Mucosa of gallbladder (tissue), 1 donor: ENCODE measurements around the gene WDR38. TPM values are rescaled to one million over a fixed set of nuclear protein-coding genes. Genes with fewer than 3 reads are reported as not detected.

Experiments used
- DNase-seq: peaks from one replicate; pipeline ENCODE4 v3.0.0-alpha.2; 2020; ENCODE audit warnings: low spot score
- total RNA-seq: library from RNA; stranded (reverse); gene quantifications from one replicate; pipeline ENCODE4 v1.2.1, GENCODE V29; 2021
- donor health status: DM: no; HTN: no; CAD: no.

WDR38 gene
- total RNA-seq, 1 donor from 2014 or later = not detected

GRCh38 chr9:124881138-124881743 is 28.0 kb downstream of the WDR38 start:
- DNase-seq = no peak

GRCh38 chr9:124882231-124882630 is 29.0 kb downstream of the WDR38 start:
- DNase-seq = no peak

- DNase-seq = no peak
Observed at GRCh38 chr9:124884376-124884775, 31.1 kb downstream of the WDR38 start.

GRCh38 chr9:124885551-124885950 is 32.3 kb downstream of the WDR38 start:
- no peak for DNase-seq

GRCh38 chr9:124886461-124886860 is 33.2 kb downstream of the WDR38 start:
- DNase-seq = no peak

DNA sequence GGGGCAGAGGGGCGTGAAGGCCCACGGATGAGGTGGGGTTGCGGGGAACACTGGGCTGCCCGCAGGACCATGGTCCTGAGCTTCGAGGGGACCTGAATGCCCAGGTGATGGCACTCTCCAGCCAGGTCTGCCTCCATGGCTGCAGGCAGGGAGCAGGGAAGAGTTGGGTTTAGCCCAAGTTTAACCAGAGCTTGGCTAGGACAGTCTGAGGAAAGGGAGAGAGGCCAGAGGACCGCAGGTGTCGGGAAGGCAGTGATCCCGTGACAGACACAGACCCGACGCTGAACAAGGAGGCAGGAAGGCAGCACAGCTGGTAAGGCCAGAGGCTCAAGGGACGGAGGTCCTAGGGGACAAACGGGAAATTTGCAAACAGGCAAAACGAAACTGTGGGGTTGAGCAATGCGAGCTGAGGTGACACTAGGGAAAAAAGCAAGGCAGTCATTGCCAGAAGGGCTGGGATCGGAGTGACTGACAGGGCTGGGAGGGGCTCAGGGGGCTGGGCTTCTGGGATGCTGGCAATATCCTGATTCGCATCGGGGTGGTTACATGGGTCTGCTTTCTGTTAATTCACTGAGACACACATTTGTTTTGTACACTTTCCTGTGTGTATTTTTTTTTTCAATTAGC is 33.7 kb downstream of the WDR38 start:
- no peak for DNase-seq

DNA sequence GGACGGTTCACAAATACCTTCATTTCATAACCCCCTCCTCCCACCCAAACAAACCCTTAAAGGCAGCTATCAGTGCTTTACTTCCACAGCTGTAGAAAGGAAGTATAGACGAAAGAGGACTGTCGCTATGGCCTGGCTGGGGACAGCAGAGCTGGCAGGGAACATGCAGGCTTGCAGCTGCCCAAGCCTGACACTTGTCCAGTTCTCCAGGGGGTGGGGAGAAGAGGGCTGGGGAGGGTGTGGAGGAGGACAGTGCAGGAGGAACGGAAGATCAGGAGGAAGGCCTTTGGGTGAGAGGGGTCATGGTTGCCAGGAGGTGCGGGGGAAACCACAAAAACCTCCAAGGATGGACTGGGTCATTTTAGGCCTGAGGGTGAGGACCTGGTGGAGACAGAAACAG is 34.6 kb downstream of the WDR38 start:
- DNase-seq = no peak

- DNase-seq = no peak
Observed at GRCh38 chr9:124889006-124889405, 35.7 kb downstream of the WDR38 start.

- DNase-seq = no peak
Observed at GRCh38 chr9:124890179-124890578, 36.9 kb downstream of the WDR38 start.

- no peak for DNase-seq
Observed at GRCh38 chr9:124894035-124894740, 40.9 kb downstream of the WDR38 start.

GRCh38 chr9:124894741-124895170 is 41.5 kb downstream of the WDR38 start:
- no peak for DNase-seq

DNA sequence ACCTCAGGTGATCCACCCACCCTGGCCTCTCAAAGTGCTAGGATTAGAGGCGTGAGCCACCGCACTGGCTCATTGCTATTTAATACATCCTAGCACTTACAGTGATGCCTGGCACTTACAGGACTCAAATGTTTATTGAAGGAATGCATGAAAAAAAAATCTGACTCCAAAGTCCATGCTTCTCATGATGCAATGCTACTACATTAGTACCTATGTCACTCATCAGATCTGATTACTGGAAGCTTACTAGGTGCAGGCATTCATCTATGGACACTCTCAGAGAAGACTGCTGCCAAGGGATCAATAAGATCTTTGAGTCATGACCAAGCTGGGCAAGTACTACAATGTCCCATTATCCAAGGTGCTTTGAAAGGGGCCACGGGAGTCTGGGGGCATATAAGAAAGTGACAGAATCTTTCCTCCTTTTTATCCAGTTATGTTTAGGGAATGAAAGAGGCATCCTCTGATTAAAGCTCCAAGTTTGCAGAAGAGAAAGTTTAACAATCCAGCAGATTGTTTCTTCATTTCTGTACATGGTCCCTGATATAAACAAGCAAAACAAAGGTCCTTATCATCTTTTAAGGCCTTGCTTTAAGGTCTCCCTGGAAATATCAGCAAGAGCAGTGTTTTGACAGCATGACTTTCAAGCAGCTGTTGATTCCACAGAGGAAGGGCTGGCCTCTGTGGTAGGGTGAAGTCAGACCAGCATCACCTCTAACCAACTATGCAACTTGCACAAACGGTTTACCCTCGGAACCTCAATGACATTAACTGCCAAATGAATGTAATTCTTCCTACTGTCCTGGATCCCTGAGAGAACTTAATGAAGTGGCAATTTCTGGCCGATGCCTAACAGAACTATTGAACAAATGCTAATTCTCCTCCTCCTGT is 44.6 kb downstream of the WDR38 start:
- DNase-seq = peak; percentile 54

DNA sequence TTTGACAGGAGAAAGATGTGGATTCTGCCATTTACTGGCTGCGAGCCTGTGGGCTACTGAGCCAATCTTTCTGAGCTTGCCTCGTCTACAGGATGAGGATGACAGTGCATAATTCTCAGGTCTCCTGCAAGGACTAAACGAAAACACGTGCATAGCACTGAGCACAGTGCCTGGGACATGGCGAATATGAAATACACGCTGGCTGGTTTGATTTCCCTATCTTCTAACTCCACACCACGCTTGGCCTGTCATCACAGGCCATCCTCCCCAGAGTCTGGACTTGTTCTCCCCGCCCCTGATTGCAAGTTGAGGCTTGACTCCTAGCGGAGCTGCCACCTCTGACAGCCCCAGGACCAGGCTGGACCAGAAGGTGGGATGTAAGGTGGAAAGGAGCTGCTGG is 46.6 kb downstream of the WDR38 start:
- no peak for DNase-seq

GRCh38 chr9:124906966-124907365 is 53.7 kb downstream of the WDR38 start:
- DNase-seq = no peak

Other genes with a start within 250 kb of the WDR38 start
- gene NR6A1, start 82.1 kb upstream of the WDR38 start, total RNA-seq = 3.2 TPM
- gene OLFML2A, start 76.3 kb upstream of the WDR38 start, total RNA-seq = 12.7 TPM
- 704 TPM for gene RPL35, start 8.5 kb downstream of the WDR38 start, total RNA-seq
- gene ARPC5L, start 8.7 kb downstream of the WDR38 start, total RNA-seq = 33.7 TPM
- 23.3 TPM for gene GOLGA1, start 87.6 kb downstream of the WDR38 start, total RNA-seq